Breast epithelium (tissue), 3 donors: ENCODE measurements around the gene KCNK3.

Experiments
- POLR2A ChIP-seq: fragments of 450-650 bp; IDR thresholded peaks from one replicate; pipeline ENCODE4 v1.6.1; 2016; ENCODE audit warnings: antibody characterized with exemption, mild to moderate bottlenecking, moderate library complexity
- POLR2AphosphoS5 ChIP-seq, 3 donors: sonication (generic); formaldehyde crosslinking; IDR thresholded peaks; one replicate each; pipeline ENCODE4 v1.6.1; 2017; ENCODE audit warnings: antibody characterized with exemption in 3 of 3
- TF ChIP-seq, protein P1 (sequence below), 3 donors: fragments of 450-650 bp; IDR thresholded peaks; one replicate each; pipeline ENCODE4 v1.5.1; 2016 to 2017; ENCODE audit warnings: antibody characterized with exemption in 3 of 3, mild to moderate bottlenecking in 3 of 3, moderate library complexity in 3 of 3

DNA sequence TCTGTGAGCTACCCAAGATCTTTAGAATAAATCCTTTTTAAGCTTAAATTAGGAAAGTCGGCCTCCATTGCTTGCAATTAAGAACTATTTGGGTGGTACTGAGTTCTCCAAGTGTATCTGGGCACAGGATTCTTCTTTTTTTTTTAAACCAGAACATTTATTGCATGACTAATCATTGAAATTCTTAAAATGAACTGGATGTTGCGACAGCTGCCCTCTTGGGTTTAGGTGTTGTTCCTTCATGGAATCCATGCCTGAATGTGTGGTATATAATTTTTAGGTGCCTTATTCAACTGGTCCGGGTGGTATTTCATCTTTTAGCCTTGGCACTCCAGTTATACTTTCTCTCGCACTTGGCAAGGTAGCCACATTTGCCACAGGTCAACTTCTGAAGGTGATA lies 14.5 kb upstream of the KCNK3 start:
- TF ChIP-seq, protein P1, sequence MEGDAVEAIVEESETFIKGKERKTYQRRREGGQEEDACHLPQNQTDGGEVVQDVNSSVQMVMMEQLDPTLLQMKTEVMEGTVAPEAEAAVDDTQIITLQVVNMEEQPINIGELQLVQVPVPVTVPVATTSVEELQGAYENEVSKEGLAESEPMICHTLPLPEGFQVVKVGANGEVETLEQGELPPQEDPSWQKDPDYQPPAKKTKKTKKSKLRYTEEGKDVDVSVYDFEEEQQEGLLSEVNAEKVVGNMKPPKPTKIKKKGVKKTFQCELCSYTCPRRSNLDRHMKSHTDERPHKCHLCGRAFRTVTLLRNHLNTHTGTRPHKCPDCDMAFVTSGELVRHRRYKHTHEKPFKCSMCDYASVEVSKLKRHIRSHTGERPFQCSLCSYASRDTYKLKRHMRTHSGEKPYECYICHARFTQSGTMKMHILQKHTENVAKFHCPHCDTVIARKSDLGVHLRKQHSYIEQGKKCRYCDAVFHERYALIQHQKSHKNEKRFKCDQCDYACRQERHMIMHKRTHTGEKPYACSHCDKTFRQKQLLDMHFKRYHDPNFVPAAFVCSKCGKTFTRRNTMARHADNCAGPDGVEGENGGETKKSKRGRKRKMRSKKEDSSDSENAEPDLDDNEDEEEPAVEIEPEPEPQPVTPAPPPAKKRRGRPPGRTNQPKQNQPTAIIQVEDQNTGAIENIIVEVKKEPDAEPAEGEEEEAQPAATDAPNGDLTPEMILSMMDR (IDR thresholded peaks at IDR 0.05) = no peak
- TF ChIP-seq POLR2AphosphoS5 (IDR thresholded peaks at IDR 0.05) = no peak
- no peak for TF ChIP-seq POLR2A
